IMR-90 (cell line): Measurements from ENCODE around the gene TLR1. TPM values are rescaled to one million over a fixed set of nuclear protein-coding genes. Genes with fewer than 3 reads are reported as not detected.

ENCODE experiments used
- ATAC-seq: fragments of 200-7000 bp; cut with Tn5 transposase; 2 replicates; pipeline ENCODE4 v1.9.1; 2020; ENCODE audit warnings: low read depth, mild to moderate bottlenecking, moderate library complexity
- BruUV-seq: library from RNA; stranded (reverse); fragments of 400-500 nt; replicated peaks from 2 replicates; lab custom pipeline; 2021; lab: Mats Ljungman, UMichigan
- CTCF ChIA-PET: fragments of 300-600 bp; formaldehyde crosslinking; extraction: SDS; loops from one replicate; lab custom pipeline; 2021; ENCODE audit warnings: antibody characterized with exemption; lab: Yijun Ruan, JAX
- POLR2A ChIA-PET: fragments of 300-600 bp; sonication (Branson Sonifier 250); formaldehyde crosslinking; loops from one replicate; lab custom pipeline; 2022; ENCODE audit warnings: antibody characterized with exemption; ENCODE audit not compliant: unreplicated experiment; lab: Charles Lee
- DNase-seq: peaks from one replicate; pipeline ENCODE4 v3.0.0; 2013
- H2AFZ ChIP-seq: replicated peaks from 2 replicates; pipeline ENCODE3; 2013; ENCODE audit warnings: low read length, mild to moderate bottlenecking; ENCODE audit not compliant: poor library complexity
- H2AK5ac ChIP-seq: 2 replicates; pipeline ENCODE4 v1.6.1; 2013; ENCODE audit warnings: low read depth, low read length, inconsistent platforms
- H2AK9ac ChIP-seq: replicated peaks from 2 replicates; pipeline ENCODE3; 2013; ENCODE audit warnings: mild to moderate bottlenecking, low read depth, low read length, moderate library complexity; ENCODE audit not compliant: poor library complexity
- H2BK120ac ChIP-seq: 2 replicates; pipeline ENCODE4 v1.6.1; 2013; ENCODE audit warnings: low read depth, low read length, inconsistent platforms
- H2BK15ac ChIP-seq: 3 replicates; pipeline ENCODE4 v1.6.1; 2013; ENCODE audit warnings: low read depth, low read length, inconsistent platforms
- H2BK20ac ChIP-seq: 2 replicates; pipeline ENCODE4 v1.6.1; 2013; ENCODE audit warnings: low read depth, mild to moderate bottlenecking, inconsistent platforms, low read length, moderate library complexity
- H2BK5ac ChIP-seq: 2 replicates; pipeline ENCODE4 v1.6.1; 2013; ENCODE audit warnings: mild to moderate bottlenecking, low read depth, low read length, inconsistent platforms; ENCODE audit not compliant: poor library complexity, severe bottlenecking
- H3K14ac ChIP-seq: replicated peaks from 2 replicates; pipeline ENCODE4 v1.6.1; 2013; ENCODE audit warnings: low read depth, low read length, inconsistent platforms
- H3K18ac ChIP-seq: 2 replicates; pipeline ENCODE4 v1.6.1; 2013; ENCODE audit warnings: low read depth, low read length, control low read depth
- H3K23ac ChIP-seq: 2 replicates; pipeline ENCODE4 v1.6.1; 2013; ENCODE audit warnings: low read depth, low read length, inconsistent platforms
- H3K27ac ChIP-seq: 2 replicates; pipeline ENCODE4 v1.5.1; 2013; ENCODE audit warnings: mild to moderate bottlenecking, control low read depth, low read length; ENCODE audit not compliant: insufficient read depth
- H3K27me3 ChIP-seq: 2 replicates; pipeline ENCODE4 v1.6.1; 2013; ENCODE audit warnings: low read length; ENCODE audit not compliant: control insufficient read depth, insufficient read depth
- H3K36me3 ChIP-seq: 2 replicates; pipeline ENCODE4 v1.6.1; 2013; ENCODE audit warnings: low read length, mixed read lengths; ENCODE audit not compliant: control insufficient read depth, insufficient read depth
- H3K4ac ChIP-seq: 2 replicates; pipeline ENCODE4 v1.6.1; 2013; ENCODE audit warnings: low read depth, low read length, inconsistent platforms
- H3K4me1 ChIP-seq: 2 replicates; pipeline ENCODE4 v1.6.1; 2013; ENCODE audit warnings: low read length, mixed read lengths; ENCODE audit not compliant: control insufficient read depth, insufficient read depth
- H3K4me2 ChIP-seq: 2 replicates; pipeline ENCODE4 v1.6.1; 2013; ENCODE audit warnings: low read depth, mild to moderate bottlenecking, control low read depth, low read length, moderate library complexity
- H3K4me3 ChIP-seq: 2 replicates; pipeline ENCODE4 v1.5.1; 2013; ENCODE audit warnings: low read depth, mild to moderate bottlenecking, control low read depth, low read length, moderate library complexity; ENCODE audit not compliant: insufficient read depth
- H3K56ac ChIP-seq: 2 replicates; pipeline ENCODE4 v1.6.1; 2013; ENCODE audit warnings: low read length, inconsistent platforms; ENCODE audit not compliant: insufficient read depth; ENCODE audit errors: extremely low read depth
- H3K79me1 ChIP-seq, 2 experiments: 2 replicates each; pipeline ENCODE4 v1.6.1; 2013; ENCODE audit warnings: low read length in 2 of 2, inconsistent platforms in 1 of 2, low read depth in 1 of 2
- H3K9ac ChIP-seq: 2 replicates; pipeline ENCODE4 v1.6.1; 2013; ENCODE audit warnings: low read depth, low read length, control low read depth
- H3K9me1 ChIP-seq: 2 replicates; pipeline ENCODE4 v1.6.1; 2013; ENCODE audit warnings: low read length, inconsistent platforms; ENCODE audit not compliant: insufficient read depth
- H3K9me3 ChIP-seq: 2 replicates; pipeline ENCODE4 v1.6.1; 2013; ENCODE audit warnings: low read length; ENCODE audit not compliant: control insufficient read depth, insufficient read depth
- H4K20me1 ChIP-seq: 2 replicates; pipeline ENCODE4 v1.6.1; 2013; ENCODE audit warnings: low read length, inconsistent platforms; ENCODE audit not compliant: insufficient read depth
- H4K5ac ChIP-seq: 2 replicates; pipeline ENCODE4 v1.6.1; 2013; ENCODE audit warnings: mild to moderate bottlenecking, low read depth, low read length, control low read depth
- H4K8ac ChIP-seq, 2 experiments: 2 replicates each; pipeline ENCODE4 v1.6.1; 2013; ENCODE audit warnings: low read depth in 2 of 2, low read length in 2 of 2, control low read depth in 1 of 2, inconsistent platforms in 1 of 2
- H4K91ac ChIP-seq: 2 replicates; pipeline ENCODE4 v1.6.1; 2013; ENCODE audit warnings: low read depth, low read length, inconsistent platforms; ENCODE audit not compliant: insufficient read depth
- CEBPB ChIP-seq: IDR thresholded peaks from 2 replicates; pipeline ENCODE4 v1.6.1; 2012; ENCODE audit warnings: low read depth, low read length, improper control_type of control experiment
- FOS ChIP-seq: fragments of 150-350 bp; IDR thresholded peaks from 2 replicates; pipeline ENCODE4 v1.6.1; 2016; ENCODE audit warnings: low read depth, low read length
- NFE2L2 ChIP-seq: fragments of 150-350 bp; IDR thresholded peaks from 2 replicates; pipeline ENCODE4 v1.6.1; 2016; ENCODE audit warnings: low read depth, mild to moderate bottlenecking, low read length
- WGBS, 2 experiments: methylation state at CpG; one replicate each; pipeline versions ENCODE4 v1.1.5 to v1.1.7; 2013; ENCODE audit warnings: missing lambda C conversion rate in 2 of 2; ENCODE audit not compliant: insufficient read length in 1 of 2; ENCODE audit errors: extremely low coverage in 2 of 2; 5-methylcytosine and 5-hydroxymethylcytosine counted together
- dilution Hi-C: fragments of 300-500 bp; cut with HindIII; formaldehyde crosslinking; loops from one replicate; pipeline ENCODE4 v1.14.3; 2018; ENCODE audit warnings: low sequenced_read_pairs; ENCODE audit not compliant: unreplicated experiment
- in situ Hi-C: fragments of 300-500 bp; cut with MboI; formaldehyde crosslinking; loops from 3 replicates; pipeline ENCODE4 v1.14.3; 2019; ENCODE audit warnings: low sequenced_read_pairs, inconsistent platforms, mixed read lengths
- intact Hi-C: fragments of 100-400 bp; cut with micrococcal nuclease; formaldehyde crosslinking; loops from 2 replicates; pipeline ENCODE4 v1.10.0; 2022
- polyA plus RNA-seq, 3 experiments: library from polyadenylated mRNA; depleted of rRNA; stranded (reverse); fragments of >200 nt; gene quantifications; 2 replicates each; pipeline ENCODE4 v1.2.3, GENCODE V29; 2012; ENCODE audit warnings: low replicate concordance in 1 of 3
- total RNA-seq: library from RNA; depleted of rRNA; stranded (reverse); fragments of >200 nt; gene quantifications from 2 replicates; pipeline ENCODE4 v1.2.3, GENCODE V29; 2012
- TF ChIP-seq, protein P1 (sequence below): fragments of 150-350 bp; IDR thresholded peaks from 2 replicates; pipeline ENCODE4 v1.6.1; 2016; ENCODE audit warnings: low read depth, mild to moderate bottlenecking, low read length, moderate library complexity, borderline replicate concordance

Gene TLR1
- total and polyA plus RNA-seq, 2 of the 4 experiments (the other 2 are of a cell fraction): 0.24 to 1.1 TPM

DNA sequence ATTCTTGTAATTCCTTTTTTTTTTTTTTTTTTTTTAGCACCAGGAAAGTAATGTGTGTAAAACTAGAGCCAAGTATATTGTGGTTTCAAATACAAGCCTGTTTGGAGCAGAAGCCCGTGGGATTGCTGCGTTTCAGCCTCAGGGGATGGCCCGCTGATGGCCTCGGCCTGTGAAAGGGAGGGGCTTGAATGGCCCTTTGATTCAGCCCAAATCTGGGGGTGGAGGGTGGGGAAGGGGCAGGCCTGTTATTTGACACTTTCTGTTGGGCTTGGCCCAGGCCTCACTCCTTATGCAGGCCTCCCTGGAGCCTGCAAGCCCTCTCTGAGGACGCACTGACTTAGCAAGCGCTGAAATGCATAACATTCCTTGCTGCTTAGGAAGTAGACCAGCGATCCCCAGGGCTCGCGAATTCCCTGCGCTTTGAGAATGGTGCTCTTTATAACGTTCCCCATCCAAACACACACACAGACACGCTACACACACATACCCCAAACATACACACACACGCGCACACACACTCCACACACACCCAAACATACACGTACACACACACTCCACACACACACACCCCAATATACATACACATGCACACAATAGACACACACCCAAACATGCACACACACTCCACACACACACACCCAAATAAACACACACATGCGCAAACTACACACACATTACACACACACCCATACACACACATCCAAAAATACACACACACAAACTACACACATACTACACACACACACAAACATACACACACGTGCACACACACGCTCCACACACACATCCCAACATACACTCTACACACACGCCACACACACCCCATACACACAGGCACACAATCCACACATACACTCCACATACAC, 51.4 kb downstream of the TLR1 start (continued):
- TF ChIP-seq, protein P1, sequence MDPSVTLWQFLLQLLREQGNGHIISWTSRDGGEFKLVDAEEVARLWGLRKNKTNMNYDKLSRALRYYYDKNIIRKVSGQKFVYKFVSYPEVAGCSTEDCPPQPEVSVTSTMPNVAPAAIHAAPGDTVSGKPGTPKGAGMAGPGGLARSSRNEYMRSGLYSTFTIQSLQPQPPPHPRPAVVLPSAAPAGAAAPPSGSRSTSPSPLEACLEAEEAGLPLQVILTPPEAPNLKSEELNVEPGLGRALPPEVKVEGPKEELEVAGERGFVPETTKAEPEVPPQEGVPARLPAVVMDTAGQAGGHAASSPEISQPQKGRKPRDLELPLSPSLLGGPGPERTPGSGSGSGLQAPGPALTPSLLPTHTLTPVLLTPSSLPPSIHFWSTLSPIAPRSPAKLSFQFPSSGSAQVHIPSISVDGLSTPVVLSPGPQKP: no peak

DNA sequence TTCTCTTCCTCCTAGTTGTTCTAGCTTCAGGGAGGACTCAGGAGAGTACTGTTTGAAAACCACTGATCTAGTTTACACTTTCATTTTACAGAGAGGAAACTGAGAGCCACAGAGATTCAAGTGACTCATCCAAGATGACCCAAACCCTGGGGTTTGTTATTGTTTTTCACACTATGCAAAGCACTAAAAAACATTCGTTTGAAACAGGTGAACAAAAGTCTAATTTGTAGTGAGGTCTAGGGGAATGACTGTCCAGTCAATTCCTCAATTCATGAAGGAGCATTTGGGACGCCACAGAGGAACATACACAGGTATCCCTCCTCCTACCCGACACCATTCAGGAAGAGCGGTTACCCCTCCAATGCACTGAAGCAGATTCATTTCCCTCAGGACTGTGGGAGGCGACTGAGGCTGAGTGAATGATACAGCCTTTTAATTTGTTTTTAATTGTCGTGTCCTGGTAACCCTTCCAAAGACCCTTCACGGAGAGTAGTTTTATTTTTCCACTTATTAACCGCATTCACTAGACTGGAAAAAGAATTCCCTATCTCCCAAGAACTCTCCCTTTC, 52.1 kb downstream of the TLR1 start:
- WGBS, 2 experiments: no CpG with 5 or more reads among the region's 8 CpGs

More for the DNA sequence above, 52.1 kb downstream of the TLR1 start:
- Histone ChIP-seq H3K27ac (peak overlapping the region; percentile 77; the same call in 1 of the 2 replicates), H3K9me1 (peaks cover 20% of the 10 kb centered on the region), H2BK120ac (peak overlapping the region; percentile 26; the same call in 1 of the 2 replicates), H2BK20ac (no peak overlapping the region), H4K8ac (peak overlapping the region in 1 of 2 experiments; percentile 48; a peak in 2 of 4 replicates), H2AK9ac (no peak overlapping the region), H4K5ac (peak overlapping the region; percentile 19; the same call in 1 of the 2 replicates), H3K14ac (no peak overlapping the region; the same call in 1 of the 2 replicates), H4K91ac (no peak overlapping the region), H3K36me3 (no peaks in the 10 kb centered on the region), H2BK5ac (peak overlapping the region; percentile 6), H3K4me3 (no peak overlapping the region), H3K79me1 (no peaks in the 10 kb centered on the region), H3K18ac (peak overlapping the region; percentile 43), H3K4ac (peak overlapping the region; percentile 13; the same call in 1 of the 2 replicates), H2AFZ (no peak overlapping the region), H3K9ac (no peak overlapping the region), H3K56ac (no peak overlapping the region), H3K9me3 (peaks cover 5% of the 10 kb centered on the region), H3K27me3 (peaks cover 2% of the 10 kb centered on the region; the same call in 1 of the 2 replicates), H2AK5ac (peak overlapping the region; percentile 85), H3K4me1 (peaks cover 11% of the 10 kb centered on the region), H4K20me1 (peaks cover 7% of the 10 kb centered on the region), H3K4me2 (peak overlapping the region; percentile 79), H3K23ac (0 out of 2 replicates have a peak overlapping the region, but pooled peaks have one; percentile 10), H2BK15ac (no peak overlapping the region)
- intact Hi-C loops (loop anchor here (10.0 kb wide), 1 partner anchor 692 kb away; no protein-coding TSS in a partner anchor), dilution Hi-C loops (no loop called here), in situ Hi-C loops (no loop called here)
- CTCF ChIA-PET: no interaction called here
- ATAC-seq (peak; percentile 9), DNase-seq (peak; percentile 66)
- no TSS peak for BruUV-seq
- TF ChIP-seq NFE2L2: no peak
- TF ChIP-seq FOS: peak; percentile 45; the same call in 1 of the 2 replicates
- no peak for TF ChIP-seq CEBPB
- POLR2A ChIA-PET: no interaction called here
